HTR-8/SVneo (cell line): ENCODE measurements around the gene ABCB6.
"Not testable (repeated sequence)": the region's sequence is repeated elsewhere in the genome, so short reads cannot be mapped to it uniquely, and the experiment has no call there.

Experiments
- DNase-seq: peaks from one replicate; pipeline ENCODE4 v3.0.0; 2011; ENCODE audit warnings: low spot score, mixed read lengths; ENCODE audit not compliant: insufficient read length
- FAIRE-seq: peaks from 2 replicates; lab custom pipeline; 2011; peaks lifted over from hg19 to GRCh38; lab: Jason Lieb, UNC

ABCB6 gene

GRCh38 chr2:219218732-219219701 lies at the start of gene ABCB6:
TSS of gene ABCB6 (minus strand) at chr2:219218958. CDS start at chr2:219218673, 285 bp downstream.
- DNase-seq (peak; percentile 29), FAIRE-seq (peak; percentile 48)

- FAIRE-seq (no peak), DNase-seq (no peak)
Observed at GRCh38 chr2:219268294-219268693, 49.5 kb upstream of the ABCB6 start.

- DNase-seq (no peak), FAIRE-seq (no peak)
Observed at GRCh38 chr2:219266886-219267285, 48.1 kb upstream of the ABCB6 start.

GRCh38 chr2:219266232-219266631 lies 47.5 kb upstream of the ABCB6 start:
- no peak for FAIRE-seq
- no peak for DNase-seq

GRCh38 chr2:219261024-219261855 lies 42.5 kb upstream of the ABCB6 start:
- no peak for FAIRE-seq

GRCh38 chr2:219258942-219259341 lies 40.2 kb upstream of the ABCB6 start:
- not testable (repeated sequence) for DNase-seq, FAIRE-seq

More at GRCh38 chr2:219261024-219261855, 42.5 kb upstream of the ABCB6 start:
- no peak for DNase-seq

DNA sequence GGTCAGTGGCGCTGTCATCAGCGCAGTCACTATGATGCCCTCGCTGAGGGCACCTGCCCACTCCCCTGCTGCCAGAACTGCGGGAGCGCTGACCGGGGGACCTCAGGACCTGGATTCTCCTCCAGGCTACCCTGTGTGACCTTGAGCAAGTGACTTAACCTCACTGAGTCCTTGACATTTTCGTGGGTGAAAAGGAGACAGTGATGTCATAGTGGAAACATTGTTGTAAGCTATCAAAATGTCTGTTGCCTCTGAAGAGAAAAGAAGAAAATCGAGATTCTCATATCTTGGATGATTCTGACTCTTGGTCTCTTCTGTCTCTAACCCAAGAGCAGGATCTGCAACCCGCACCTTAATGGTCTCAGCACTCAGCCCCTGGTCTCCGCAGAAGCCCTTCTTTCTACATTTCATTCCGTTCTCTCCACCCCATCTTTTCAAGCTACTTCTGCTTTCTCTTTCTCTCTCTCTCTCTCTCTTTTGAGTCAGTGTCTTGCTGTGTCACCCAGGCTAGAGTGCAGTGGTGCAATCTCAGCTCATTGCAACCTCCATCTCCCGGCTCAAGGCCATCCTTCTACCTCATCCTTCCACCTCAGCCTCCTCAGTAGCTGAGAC lies 35.9 kb upstream of the ABCB6 start:
- no peak for FAIRE-seq

DNA sequence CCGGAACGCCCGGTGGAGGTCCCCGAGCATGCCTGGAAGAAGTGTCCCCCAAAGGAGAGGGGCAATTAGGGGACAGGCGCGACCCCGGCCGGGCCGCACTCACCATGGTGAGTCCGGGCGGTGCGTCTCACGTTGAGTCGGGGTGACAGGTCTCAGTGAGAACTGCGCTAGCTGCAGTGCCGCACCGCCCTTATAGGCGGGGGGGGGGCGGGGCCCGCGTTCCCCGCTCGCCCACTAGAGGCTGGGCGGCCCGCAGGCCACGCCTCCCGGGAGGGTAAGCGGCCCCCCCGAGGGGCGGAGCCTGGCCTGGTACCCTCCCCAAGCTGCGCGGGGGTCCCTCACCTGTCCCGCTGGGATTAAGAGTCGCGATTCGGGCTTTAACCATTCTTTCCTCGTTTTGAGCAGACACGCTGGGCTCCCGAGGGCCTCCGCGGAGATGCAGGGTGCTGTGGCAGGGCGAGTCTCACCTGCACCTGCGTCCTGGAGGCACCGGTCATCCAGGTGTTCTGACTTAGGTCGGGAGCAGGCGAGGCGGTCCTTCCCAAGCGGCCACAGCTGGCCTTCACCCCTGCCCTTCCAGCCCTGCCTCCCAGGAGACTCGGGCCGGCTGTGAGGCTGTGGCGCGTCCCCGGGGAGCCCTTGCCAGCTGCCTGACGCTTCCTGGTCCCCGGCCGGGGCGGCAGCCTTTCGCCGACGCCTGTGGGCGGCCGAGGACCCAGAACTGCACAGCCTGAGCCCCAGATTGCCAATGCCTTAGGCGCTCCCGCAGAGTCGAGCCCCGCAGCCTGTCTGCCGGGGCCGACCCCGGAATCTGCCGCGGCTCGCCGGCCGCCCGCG lies 35.2 kb upstream of the ABCB6 start, which contains the start of gene TUBA4A:
Gene TUBA4A, minus strand, starts transcription at position 166 of the 837 bp plus-strand sequence. Its CDS starts 60 bp downstream, at position 106.
- FAIRE-seq (no peak), DNase-seq (peak; percentile 67)

More for the DNA sequence above, 35.9 kb upstream of the ABCB6 start:
- no peak for DNase-seq

DNA sequence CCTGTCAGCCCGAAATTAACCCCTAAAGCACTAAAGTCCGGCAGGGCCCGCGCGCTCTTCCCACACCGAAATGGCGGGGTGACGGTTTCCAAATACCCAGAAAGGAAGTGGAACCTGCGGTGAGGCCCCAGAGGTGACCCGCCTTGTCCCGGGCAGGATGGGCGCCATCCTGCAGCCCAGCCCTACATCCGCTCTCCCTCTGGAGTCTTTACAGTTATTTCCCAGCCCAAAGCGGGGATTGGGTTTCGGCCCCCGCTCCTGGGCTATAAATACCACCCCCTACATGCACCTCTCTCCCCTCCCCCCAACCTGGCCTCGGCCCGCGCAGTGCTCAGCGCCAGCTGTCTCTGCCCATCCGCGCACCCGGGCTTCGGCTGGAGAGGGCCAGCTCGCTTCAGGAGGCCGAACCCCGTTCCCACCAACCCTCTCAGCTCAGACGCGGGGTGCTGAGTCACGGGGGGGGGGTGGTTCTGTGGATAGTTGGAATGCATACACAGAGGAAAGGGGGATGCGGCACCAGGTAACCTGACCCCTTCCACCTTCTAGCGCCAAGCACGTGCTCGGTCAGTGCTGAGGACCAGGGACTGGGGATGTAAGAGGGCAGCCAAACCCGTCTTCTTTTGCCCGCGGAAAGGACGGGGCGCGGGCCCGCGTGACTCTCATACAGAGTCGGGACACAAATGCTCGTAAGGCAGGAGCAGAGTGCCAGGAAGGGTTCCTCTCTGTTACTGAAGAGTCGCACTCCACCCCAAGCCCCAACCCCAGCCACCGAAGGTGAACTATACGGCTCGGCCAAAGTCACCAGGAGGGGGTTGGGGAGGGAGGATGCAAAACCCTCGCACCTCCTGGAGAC lies 34.4 kb upstream of the ABCB6 start, which contains the start of gene TUBA4B:
Gene TUBA4B, plus strand, starts transcription at position 344 of the 853 bp plus-strand sequence. Its CDS starts 165 bp downstream, at position 509.
- no peak for DNase-seq
- FAIRE-seq: no peak

DNA sequence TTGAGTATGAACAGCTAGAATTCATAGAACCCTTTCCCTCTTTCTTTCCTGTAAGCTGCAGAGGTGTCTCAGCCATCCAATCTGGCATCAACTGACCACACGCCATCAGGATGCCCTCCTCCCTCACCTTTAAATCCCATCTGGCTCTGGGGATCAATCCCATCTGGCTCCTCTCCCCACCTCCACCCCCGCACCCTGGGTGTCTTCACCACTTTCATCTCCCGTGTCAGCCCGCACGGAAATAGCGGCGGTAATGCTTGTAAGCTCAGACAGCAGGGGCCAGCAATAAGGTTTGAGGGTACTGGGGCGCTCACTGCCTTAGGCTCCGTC lies 33.8 kb upstream of the ABCB6 start:
- DNase-seq (no peak), FAIRE-seq (no peak)

GRCh38 chr2:219252084-219252483 lies 33.3 kb upstream of the ABCB6 start:
- no peak for DNase-seq
- no peak for FAIRE-seq

GRCh38 chr2:219251656-219252055 lies 32.9 kb upstream of the ABCB6 start:
- no peak for DNase-seq
- FAIRE-seq: no peak

- no peak for DNase-seq
- FAIRE-seq: no peak
Observed at GRCh38 chr2:219250049-219250781, 31.5 kb upstream of the ABCB6 start.

DNA sequence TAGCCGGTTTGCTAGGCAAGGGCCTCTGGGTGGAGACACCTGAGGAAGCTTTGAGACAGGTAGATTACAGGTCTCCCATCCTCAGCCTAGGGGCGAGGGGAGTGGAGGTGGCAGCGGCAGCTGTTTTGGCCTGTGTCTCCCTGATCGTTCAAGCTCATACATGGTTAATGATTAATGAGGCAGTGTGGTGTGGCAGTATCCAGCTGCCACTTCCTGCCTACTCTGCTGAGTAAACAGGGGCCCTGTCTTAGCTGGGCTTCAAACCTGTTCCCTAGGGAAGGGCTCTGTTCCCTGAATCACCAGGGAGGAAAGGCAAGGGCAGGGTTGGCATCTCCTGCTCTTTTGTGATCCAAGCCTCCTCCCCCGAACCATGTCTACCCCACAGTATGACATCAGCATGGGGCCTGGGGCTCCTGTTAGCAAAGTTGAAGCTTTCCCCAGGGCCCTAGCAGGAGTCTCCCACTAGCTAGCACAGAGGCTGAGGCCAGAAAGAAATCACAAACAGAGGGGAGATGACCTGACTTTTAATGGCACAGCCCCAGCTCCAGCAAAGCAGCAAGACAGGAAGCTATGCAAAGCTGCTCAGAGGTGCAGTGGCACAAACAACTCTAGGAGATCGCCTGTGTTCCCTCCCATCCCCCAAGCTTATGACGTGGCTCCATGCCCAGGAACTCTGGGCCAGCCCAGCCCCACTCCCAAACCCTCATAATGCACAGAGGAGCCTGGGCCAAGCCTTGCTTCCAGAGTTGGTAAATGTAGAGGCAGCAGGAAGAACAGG lies 30.6 kb upstream of the ABCB6 start:
- DNase-seq (no peak), FAIRE-seq (no peak)

DNA sequence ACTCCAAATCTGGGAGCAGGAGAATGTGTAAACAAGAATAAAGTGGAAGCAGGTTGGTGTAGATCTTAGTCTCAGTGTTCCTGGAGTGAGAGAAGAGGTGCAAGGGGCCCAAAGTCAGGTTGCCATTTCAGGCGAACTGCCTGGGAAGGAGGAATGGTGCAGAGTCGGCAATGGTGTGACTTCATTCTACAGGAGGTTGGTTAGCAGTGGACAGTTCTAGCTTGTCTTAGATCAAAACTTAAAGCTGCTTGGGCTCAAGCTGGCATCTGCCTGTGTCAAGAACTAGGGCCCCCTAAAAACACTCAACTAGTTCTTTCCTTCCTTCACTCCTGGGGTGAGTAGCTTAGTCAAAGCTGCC lies 30.1 kb upstream of the ABCB6 start:
- no peak for DNase-seq
- FAIRE-seq: no peak

DNA sequence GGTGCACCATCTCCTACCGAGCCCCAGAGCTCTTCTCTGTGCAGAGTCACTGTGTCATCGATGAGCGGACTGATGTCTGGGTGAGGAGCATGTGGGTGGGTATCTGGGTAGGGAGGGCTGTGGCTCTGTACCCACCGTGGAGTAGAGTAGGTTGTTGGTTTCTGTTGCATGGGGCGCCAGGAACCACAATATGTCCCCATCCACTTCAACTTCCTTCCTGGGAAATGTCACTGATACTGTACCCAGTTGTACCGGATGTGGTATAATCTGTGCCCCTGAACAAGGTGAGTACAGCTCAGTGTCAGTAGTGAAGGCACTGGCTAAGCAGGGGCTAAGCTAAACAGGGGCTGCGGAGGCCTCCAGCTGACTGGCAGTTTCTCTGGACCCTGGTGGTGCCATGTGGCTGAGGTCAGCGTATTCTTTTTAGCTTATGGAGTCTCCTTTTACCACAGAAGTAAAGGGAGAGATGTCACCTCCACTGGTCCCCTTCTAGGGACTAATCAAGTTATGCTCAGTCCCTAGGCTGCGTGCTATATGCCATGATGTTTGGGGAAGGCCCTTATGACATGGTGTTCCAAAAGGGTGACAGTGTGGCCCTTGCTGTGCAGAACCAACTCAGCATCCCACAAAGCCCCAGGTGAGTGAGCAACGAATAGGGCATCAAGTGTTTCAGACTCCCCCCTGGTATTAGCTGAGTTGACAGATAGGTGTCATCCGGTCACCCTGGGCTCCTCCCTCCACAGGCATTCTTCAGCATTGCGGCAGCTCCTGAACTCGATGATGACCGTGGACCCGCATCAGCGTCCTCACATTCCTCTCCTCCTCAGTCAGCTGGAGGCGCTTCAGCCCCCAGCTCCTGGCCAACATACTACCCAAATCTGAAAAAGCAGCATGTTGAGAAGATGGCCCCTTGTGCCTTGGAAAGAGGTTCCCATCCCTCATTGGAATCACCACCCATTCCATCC lies 29.2 kb upstream of the ABCB6 start:
- no peak for DNase-seq
- no peak for FAIRE-seq
